Panc1 (cell line): ENCODE data around the gene CEP128. TPM values are rescaled to one million over a fixed set of nuclear protein-coding genes. Genes with fewer than 3 reads are reported as not detected.

ENCODE experiments used
- ATAC-seq: fragments of 200-7000 bp; cut with Tn5 transposase; 2 replicates; pipeline ENCODE4 v1.9.1; 2020; ENCODE audit warnings: mild to moderate bottlenecking, moderate library complexity
- BruUV-seq: library from RNA; stranded (reverse); fragments of 400-500 nt; replicated peaks from 2 replicates; lab custom pipeline; 2021; lab: Mats Ljungman, UMichigan
- CTCF ChIA-PET: fragments of 300-600 bp; sonication (Branson Sonifier 250); formaldehyde crosslinking; loops from one replicate; lab custom pipeline; 2022; ENCODE audit warnings: antibody characterized with exemption; lab: Charles Lee
- POLR2A ChIA-PET: fragments of 300-600 bp; sonication (Branson Sonifier 250); formaldehyde crosslinking; loops from one replicate; lab custom pipeline; 2022; ENCODE audit warnings: antibody characterized with exemption; lab: Charles Lee
- DNase-seq: peaks from one replicate; pipeline ENCODE4 v3.0.0-alpha.2; 2010; ENCODE audit warnings: low read depth, low spot score
- H3K27ac ChIP-seq: 2 replicates; pipeline ENCODE4 v1.5.1; 2011; ENCODE audit warnings: mild to moderate bottlenecking, low read length, inconsistent platforms
- H3K27me3 ChIP-seq: fragments of 200-500 bp; sonication (Bioruptor generic); 2 replicates; pipeline ENCODE4 v1.6.0; 2014; ENCODE audit warnings: low read length, inconsistent platforms; ENCODE audit not compliant: control insufficient read depth, insufficient read depth
- H3K36me3 ChIP-seq: fragments of 200-500 bp; sonication (Bioruptor generic); 2 replicates; pipeline ENCODE4 v1.5.1; 2014; ENCODE audit warnings: inconsistent platforms, mild to moderate bottlenecking, low read length, moderate library complexity; ENCODE audit not compliant: control insufficient read depth, insufficient read depth
- H3K4me1 ChIP-seq: 2 replicates; pipeline ENCODE4 v1.5.1; 2011; ENCODE audit warnings: inconsistent platforms, mild to moderate bottlenecking, low read length, moderate library complexity; ENCODE audit not compliant: control insufficient read depth, insufficient read depth
- H3K4me3 ChIP-seq, 2 experiments: 2 replicates each; pipeline ENCODE4 v1.5.1; 2011 to 2012; ENCODE audit warnings: low read depth in 2 of 2, low read length in 2 of 2, mild to moderate bottlenecking in 2 of 2, inconsistent platforms in 1 of 2, moderate library complexity in 1 of 2
- H3K9me3 ChIP-seq: fragments of 200-500 bp; sonication (Bioruptor generic); 2 replicates; pipeline ENCODE4 v1.5.1; 2014; ENCODE audit warnings: low read depth, mild to moderate bottlenecking, inconsistent platforms, low read length, moderate library complexity; ENCODE audit not compliant: control insufficient read depth, insufficient read depth
- POLR2AphosphoS5 ChIP-seq: IDR thresholded peaks from 2 replicates; pipeline ENCODE4 v1.6.1; 2012; ENCODE audit warnings: mild to moderate bottlenecking, low read depth, low read length, moderate library complexity
- SIN3A ChIP-seq: IDR thresholded peaks from 2 replicates; pipeline ENCODE4 v1.6.1; 2012; ENCODE audit warnings: low read depth, mild to moderate bottlenecking, low read length, moderate library complexity, borderline replicate concordance; ENCODE audit not compliant: insufficient read depth
- TCF7L2 ChIP-seq: IDR thresholded peaks from 2 replicates; pipeline ENCODE4 v1.6.1; 2011; ENCODE audit warnings: mild to moderate bottlenecking, low read depth, low read length, inconsistent platforms
- in situ Hi-C: cut with HindIII; loops from 2 replicates; pipeline ENCODE4 v1.10.0; 2016; ENCODE audit warnings: low sequenced_read_pairs, low pct_unique_long_range_greater_than_20kb
- intact Hi-C: fragments of 100-400 bp; cut with micrococcal nuclease; formaldehyde crosslinking; loops from one replicate; pipeline ENCODE4 v1.10.0; 2022; ENCODE audit not compliant: unreplicated experiment
- total RNA-seq: library from RNA; stranded (reverse); gene quantifications from one replicate; pipeline ENCODE4 v1.2.1, GENCODE V29; 2021; ENCODE audit not compliant: unreplicated experiment
- TF ChIP-seq, protein P1 (sequence below), 2 experiments: IDR thresholded peaks; 2 replicates each; pipeline ENCODE4 v1.6.1; 2011 to 2012; ENCODE audit warnings: low read depth in 2 of 2, control low read depth in 1 of 2, low read length in 1 of 2, mild to moderate bottlenecking in 1 of 2, moderate library complexity in 1 of 2; ENCODE audit not compliant: insufficient read depth in 1 of 2
- TF ChIP-seq, protein P2 (sequence below): fragments of 450-650 bp; IDR thresholded peaks from 2 replicates; pipeline ENCODE4 v1.5.1; 2017; ENCODE audit warnings: mild to moderate bottlenecking

Gene CEP128
- total RNA-seq, 1 experiment from 2014 or later, result 9.3 TPM

DNA sequence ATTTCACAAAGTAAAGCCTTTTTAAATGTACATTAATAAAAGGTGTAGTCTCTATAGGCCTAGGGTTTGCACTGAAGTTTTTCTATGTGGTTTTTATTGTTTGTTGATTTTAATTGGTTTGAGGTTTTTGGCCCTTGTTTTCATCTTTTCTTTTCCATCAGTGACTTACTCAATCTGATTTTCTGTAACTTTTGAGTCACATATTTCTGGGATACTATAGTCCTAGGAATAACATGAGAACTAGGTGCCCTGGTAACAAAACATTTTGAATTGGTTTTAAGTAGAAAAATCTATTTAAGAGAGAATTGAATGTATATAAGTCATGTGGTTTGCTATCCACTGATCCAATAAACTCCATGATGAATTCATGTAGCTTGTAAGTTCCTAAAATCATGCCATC is 311.9 kb downstream of the CEP128 start:
- no peaks in the 10 kb centered on the region for H3K36me3 ChIP-seq
- DNase-seq (no peak), ATAC-seq (no peak)
- no peaks in the 10 kb centered on the region for H3K4me1 ChIP-seq
- H3K27ac ChIP-seq, result no peak overlapping the region
- in situ Hi-C loops (no loop called here), intact Hi-C loops (no loop called here)
- no peaks in the 10 kb centered on the region for H3K9me3 ChIP-seq
- ChIA-PET POLR2A (no interaction called here), CTCF (no interaction called here)
- H3K4me3 ChIP-seq, result no peak overlapping the region
- TF ChIP-seq, protein P1, sequence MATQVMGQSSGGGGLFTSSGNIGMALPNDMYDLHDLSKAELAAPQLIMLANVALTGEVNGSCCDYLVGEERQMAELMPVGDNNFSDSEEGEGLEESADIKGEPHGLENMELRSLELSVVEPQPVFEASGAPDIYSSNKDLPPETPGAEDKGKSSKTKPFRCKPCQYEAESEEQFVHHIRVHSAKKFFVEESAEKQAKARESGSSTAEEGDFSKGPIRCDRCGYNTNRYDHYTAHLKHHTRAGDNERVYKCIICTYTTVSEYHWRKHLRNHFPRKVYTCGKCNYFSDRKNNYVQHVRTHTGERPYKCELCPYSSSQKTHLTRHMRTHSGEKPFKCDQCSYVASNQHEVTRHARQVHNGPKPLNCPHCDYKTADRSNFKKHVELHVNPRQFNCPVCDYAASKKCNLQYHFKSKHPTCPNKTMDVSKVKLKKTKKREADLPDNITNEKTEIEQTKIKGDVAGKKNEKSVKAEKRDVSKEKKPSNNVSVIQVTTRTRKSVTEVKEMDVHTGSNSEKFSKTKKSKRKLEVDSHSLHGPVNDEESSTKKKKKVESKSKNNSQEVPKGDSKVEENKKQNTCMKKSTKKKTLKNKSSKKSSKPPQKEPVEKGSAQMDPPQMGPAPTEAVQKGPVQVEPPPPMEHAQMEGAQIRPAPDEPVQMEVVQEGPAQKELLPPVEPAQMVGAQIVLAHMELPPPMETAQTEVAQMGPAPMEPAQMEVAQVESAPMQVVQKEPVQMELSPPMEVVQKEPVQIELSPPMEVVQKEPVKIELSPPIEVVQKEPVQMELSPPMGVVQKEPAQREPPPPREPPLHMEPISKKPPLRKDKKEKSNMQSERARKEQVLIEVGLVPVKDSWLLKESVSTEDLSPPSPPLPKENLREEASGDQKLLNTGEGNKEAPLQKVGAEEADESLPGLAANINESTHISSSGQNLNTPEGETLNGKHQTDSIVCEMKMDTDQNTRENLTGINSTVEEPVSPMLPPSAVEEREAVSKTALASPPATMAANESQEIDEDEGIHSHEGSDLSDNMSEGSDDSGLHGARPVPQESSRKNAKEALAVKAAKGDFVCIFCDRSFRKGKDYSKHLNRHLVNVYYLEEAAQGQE (IDR thresholded peaks at IDR 0.05; ENCODE audit: insufficient read depth in 1 of 2, low read depth in 2 of 2, low read length in 1 of 2), result no peak
- TF ChIP-seq POLR2AphosphoS5 (no peak), TCF7L2 (no peak), SIN3A (no peak)
- TF ChIP-seq, protein P2, sequence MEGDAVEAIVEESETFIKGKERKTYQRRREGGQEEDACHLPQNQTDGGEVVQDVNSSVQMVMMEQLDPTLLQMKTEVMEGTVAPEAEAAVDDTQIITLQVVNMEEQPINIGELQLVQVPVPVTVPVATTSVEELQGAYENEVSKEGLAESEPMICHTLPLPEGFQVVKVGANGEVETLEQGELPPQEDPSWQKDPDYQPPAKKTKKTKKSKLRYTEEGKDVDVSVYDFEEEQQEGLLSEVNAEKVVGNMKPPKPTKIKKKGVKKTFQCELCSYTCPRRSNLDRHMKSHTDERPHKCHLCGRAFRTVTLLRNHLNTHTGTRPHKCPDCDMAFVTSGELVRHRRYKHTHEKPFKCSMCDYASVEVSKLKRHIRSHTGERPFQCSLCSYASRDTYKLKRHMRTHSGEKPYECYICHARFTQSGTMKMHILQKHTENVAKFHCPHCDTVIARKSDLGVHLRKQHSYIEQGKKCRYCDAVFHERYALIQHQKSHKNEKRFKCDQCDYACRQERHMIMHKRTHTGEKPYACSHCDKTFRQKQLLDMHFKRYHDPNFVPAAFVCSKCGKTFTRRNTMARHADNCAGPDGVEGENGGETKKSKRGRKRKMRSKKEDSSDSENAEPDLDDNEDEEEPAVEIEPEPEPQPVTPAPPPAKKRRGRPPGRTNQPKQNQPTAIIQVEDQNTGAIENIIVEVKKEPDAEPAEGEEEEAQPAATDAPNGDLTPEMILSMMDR, result no peak
- BruUV-seq, result no TSS peak
- no peaks in the 10 kb centered on the region for H3K27me3 ChIP-seq

DNA sequence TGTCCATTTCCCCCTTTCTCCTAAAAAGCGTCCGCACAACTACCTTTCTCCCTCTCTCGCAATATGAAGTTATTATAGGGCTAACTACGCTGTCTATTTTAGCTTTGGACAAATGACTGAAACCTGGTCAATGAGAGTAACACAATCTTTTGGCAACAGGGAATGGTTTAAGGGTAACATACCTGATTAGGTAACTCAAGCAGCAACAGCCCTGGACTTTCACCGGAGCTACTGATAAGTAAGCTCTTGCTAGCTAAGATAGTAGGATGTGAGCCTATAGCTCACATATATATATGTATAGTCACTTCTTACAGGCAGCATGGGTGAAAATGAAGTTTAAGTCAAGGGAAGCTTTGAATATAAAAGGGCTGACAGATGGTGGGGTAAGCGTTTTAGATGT is 313.0 kb downstream of the CEP128 start:
- Histone ChIP-seq H3K9me3 (no peaks in the 10 kb centered on the region), H3K27me3 (no peaks in the 10 kb centered on the region), H3K36me3 (no peaks in the 10 kb centered on the region), H3K27ac (no peak overlapping the region), H3K4me3 (no peak overlapping the region), H3K4me1 (no peaks in the 10 kb centered on the region)
- in situ Hi-C loops, result no loop called here
- no peak for TF ChIP-seq SIN3A
- no peak for TF ChIP-seq TCF7L2
- TF ChIP-seq, protein P2, result no peak
- no peak for TF ChIP-seq POLR2AphosphoS5
- TF ChIP-seq, protein P1 (IDR thresholded peaks at IDR 0.05; ENCODE audit: insufficient read depth in 1 of 2, low read depth in 2 of 2, low read length in 1 of 2), result no peak
- ATAC-seq, result no peak
- no TSS peak for BruUV-seq
- intact Hi-C loops, result no loop called here
- DNase-seq, result no peak
- CTCF ChIA-PET, result no interaction called here
- POLR2A ChIA-PET, result no interaction called here
